ENCODE measurements around the gene VLDLR.

VLDLR gene

GRCh38 chr9:2622461-2623287, 1.1 kb downstream of the VLDLR start:
- DNase-seq = peak in 1 of 2 experiments; percentile 14

- DNase-seq = no peak
These were observed 1.9 kb downstream of the VLDLR start for GRCh38 chr9:2623288-2624050.

GRCh38 chr9:2624051-2624682, 2.6 kb downstream of the VLDLR start:
- DNase-seq = no peak

GRCh38 chr9:2625427-2625826, 3.8 kb downstream of the VLDLR start:
- DNase-seq = no peak

GRCh38 chr9:2628919-2629318, 7.3 kb downstream of the VLDLR start:
- no peak for DNase-seq

- DNase-seq = no peak
These were observed 8.6 kb downstream of the VLDLR start for GRCh38 chr9:2630158-2630557.

- no peak for DNase-seq
These were observed 9.7 kb downstream of the VLDLR start for GRCh38 chr9:2631263-2631662.

GRCh38 chr9:2634153-2634552, 12.6 kb downstream of the VLDLR start:
- no peak for DNase-seq

- no peak for DNase-seq
These were observed 13.2 kb downstream of the VLDLR start for GRCh38 chr9:2634818-2635217.

- DNase-seq = no peak
These were observed 14.3 kb downstream of the VLDLR start for GRCh38 chr9:2635922-2636321.

- DNase-seq = no peak
These were observed 15.8 kb downstream of the VLDLR start for GRCh38 chr9:2637390-2637789.

GRCh38 chr9:2638871-2639673, 17.5 kb downstream of the VLDLR start:
- no peak for DNase-seq

- no peak for DNase-seq
These were observed 18.2 kb downstream of the VLDLR start for GRCh38 chr9:2639786-2640185.

GRCh38 chr9:2640570-2640969, 19.0 kb downstream of the VLDLR start:
- DNase-seq = no peak

GRCh38 chr9:2641033-2641432, 19.4 kb downstream of the VLDLR start:
- DNase-seq = no peak

- no peak for DNase-seq
These were observed 20.5 kb downstream of the VLDLR start for GRCh38 chr9:2642068-2642467.

- no peak for DNase-seq
These were observed 24.0 kb downstream of the VLDLR start for GRCh38 chr9:2645569-2645968.

GRCh38 chr9:2655411-2655901, 33.9 kb downstream of the VLDLR start:
- peak in 1 of 2 experiments; percentile 14 for DNase-seq

- DNase-seq = no peak
These were observed 35.8 kb downstream of the VLDLR start for GRCh38 chr9:2657427-2657826.

- no peak for DNase-seq
These were observed 40.9 kb downstream of the VLDLR start for GRCh38 chr9:2662496-2662895.

- no peak for DNase-seq
These were observed 42.0 kb downstream of the VLDLR start for GRCh38 chr9:2663461-2664173.
